SK-N-MC (cell line): ENCODE results near the gene GPR137B.

Source experiments
- EZH2 ChIP-seq: fragments of 200-600 bp; sonication (generic); IDR thresholded peaks from one replicate; pipeline ENCODE4 v1.6.1; 2017; ENCODE audit warnings: antibody characterized with exemption
- POLR2AphosphoS5 ChIP-seq: IDR thresholded peaks from 2 replicates; pipeline ENCODE4 v1.6.1; 2012; ENCODE audit warnings: mild to moderate bottlenecking, low read depth, low read length, borderline replicate concordance

GRCh38 chr1:236139495-236139894, 2.8 kb upstream of the GPR137B start:
- TF ChIP-seq POLR2AphosphoS5 (no peak), EZH2 (no peak)
